Transverse colon (tissue), 4 donors: Measurements from ENCODE around the gene IL26. TPM values are rescaled to one million over a fixed set of nuclear protein-coding genes. Genes with fewer than 3 reads are reported as not detected.

Experiments used
- DNase-seq: peaks from one replicate; pipeline ENCODE4 v3.0.0-alpha.2; 2019
- H3K27ac ChIP-seq, 4 donors: fragments of 200-600 bp; sonication (generic); 2 replicates each; pipeline ENCODE4 v1.5.1; 2016 to 2018; ENCODE audit warnings: inconsistent platforms in 4 of 4
- H3K27me3 ChIP-seq: fragments of 200-600 bp; sonication (generic); 2 replicates; pipeline ENCODE4 v1.5.1; 2017; ENCODE audit warnings: inconsistent platforms
- H3K36me3 ChIP-seq, 4 donors: fragments of 200-600 bp; sonication (generic); 2 replicates each; pipeline ENCODE4 v1.5.1; 2017 to 2019; ENCODE audit warnings: inconsistent platforms in 4 of 4
- H3K4me1 ChIP-seq, 4 donors: fragments of 200-600 bp; sonication (generic); 2 replicates each; pipeline ENCODE4 v1.5.1; 2017 to 2020; ENCODE audit warnings: inconsistent platforms in 4 of 4
- H3K4me3 ChIP-seq, 4 donors: fragments of 200-600 bp; sonication (generic); 1 replicate in 1 of 4; 2 replicates in 3 of 4; pipeline versions ENCODE4 v1.5.1 to v1.6.1; 2017 to 2019; ENCODE audit warnings: inconsistent platforms in 4 of 4
- H3K9me3 ChIP-seq, 2 donors: fragments of 200-600 bp; sonication (generic); 2 replicates each; pipeline ENCODE4 v1.5.1; 2017 to 2019; ENCODE audit warnings: inconsistent platforms in 2 of 2
- CTCF ChIP-seq, 5 experiments: fragments of 200-600 bp in 3 of 5; fragments of 450-650 bp in 2 of 5; sonication (generic) in 3 of 5; IDR thresholded peaks; 1 replicate in 2 of 5; 2 replicates in 3 of 5; pipeline ENCODE4 v1.5.1; 2016 to 2017; ENCODE audit warnings: antibody characterized with exemption in 5 of 5, inconsistent platforms in 3 of 5, mild to moderate bottlenecking in 2 of 5, moderate library complexity in 1 of 5
- EP300 ChIP-seq: sonication (generic); formaldehyde crosslinking; IDR thresholded peaks from one replicate; pipeline ENCODE4 v1.6.1; 2017; ENCODE audit warnings: antibody characterized with exemption, low read depth
- POLR2A ChIP-seq: fragments of 450-650 bp; IDR thresholded peaks from one replicate; pipeline ENCODE4 v1.6.1; 2016; ENCODE audit warnings: antibody characterized with exemption, mild to moderate bottlenecking, moderate library complexity
- POLR2AphosphoS5 ChIP-seq, 3 donors: sonication (generic); formaldehyde crosslinking; IDR thresholded peaks; one replicate each; pipeline ENCODE4 v1.6.1; 2016; ENCODE audit warnings: antibody characterized with exemption in 3 of 3
- WGBS, 2 donors: methylation state at CpG; one replicate each; pipeline ENCODE4 v1.1.5; 2018; ENCODE audit warnings: low coverage in 1 of 2; 5-methylcytosine and 5-hydroxymethylcytosine counted together
- in situ Hi-C, 4 donors: fragments of 200-750 bp; cut with MboI; loops; one replicate each; pipeline versions ENCODE4 v1.15.0 to v1.15.1; 2017; ENCODE audit warnings: low sequenced_read_pairs in 3 of 4, low pct_ligation_motif_present in 1 of 4, low pct_unique_long_range_greater_than_20kb in 1 of 4
- intact Hi-C: fragments of 100-400 bp; cut with DNase I; formaldehyde crosslinking; loops from one replicate; pipeline ENCODE4 v1.15.1; 2023; ENCODE audit warnings: low total_unique reads
- total RNA-seq, 4 donors: library from RNA; depleted of rRNA; stranded (reverse); fragments of >200 nt; gene quantifications; one replicate each; pipeline ENCODE4 v1.1.0, GENCODE V29; 2016

IL26 gene
- total RNA-seq, 4 donors from 2014 or later = not detected

DNA sequence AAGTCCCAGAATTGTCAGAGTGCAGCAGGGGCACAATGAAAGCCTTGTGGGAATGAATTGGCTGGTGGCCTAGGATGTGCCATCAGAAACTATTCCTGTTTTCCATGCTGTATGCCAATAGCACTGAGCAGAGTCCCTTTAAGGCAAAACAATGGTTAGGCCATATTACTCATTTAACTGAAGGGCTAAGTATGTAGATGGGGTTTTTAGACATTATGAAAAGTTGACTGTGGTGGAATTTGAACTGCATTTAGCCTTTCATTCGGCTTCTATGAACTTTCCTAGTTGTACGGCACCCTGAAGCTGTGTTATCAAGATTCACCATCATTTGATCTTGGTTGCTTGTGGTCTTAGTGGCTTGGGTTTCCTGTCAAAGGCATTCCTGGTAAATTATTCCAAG lies 24.8 kb downstream of the IL26 start:
- H3K27me3 ChIP-seq = peaks cover 3% of the 10 kb centered on the region
- in situ Hi-C loops (no loop called here), intact Hi-C loops (no loop called here)
- DNase-seq = no peak
- H3K36me3 ChIP-seq = no peaks in the 10 kb centered on the region
- no peaks in the 10 kb centered on the region for H3K9me3 ChIP-seq
- no peaks in the 10 kb centered on the region for H3K4me1 ChIP-seq
- whole genome bisulfite sequencing, 2 donors = 79 to 80% methylated on average over 1 to 2 of the region's 2 CpGs
- no peak overlapping the region for H3K4me3 ChIP-seq
- H3K27ac ChIP-seq = no peak overlapping the region
- TF ChIP-seq POLR2A (no peak), EP300 (no peak), POLR2AphosphoS5 (IDR thresholded peaks at IDR 0.05) (no peak), CTCF (IDR thresholded peaks at IDR 0.05) (no peak)

- TF ChIP-seq CTCF (IDR thresholded peaks at IDR 0.05) (no peak), EP300 (no peak), POLR2AphosphoS5 (IDR thresholded peaks at IDR 0.05) (no peak), POLR2A (no peak)
These were observed 26.5 kb downstream of the IL26 start for GRCh38 chr12:68199127-68199526.

GRCh38 chr12:68198507-68199086 lies 27.0 kb downstream of the IL26 start:
- Histone ChIP-seq H3K9me3 (no peaks in the 10 kb centered on the region), H3K27ac (no peak overlapping the region), H3K4me3 (no peak overlapping the region), H3K27me3 (peaks cover 3% of the 10 kb centered on the region), H3K4me1 (no peaks in the 10 kb centered on the region), H3K36me3 (no peaks in the 10 kb centered on the region)
- 68 to 74% methylated on average over 7 to 12 of the region's 12 CpGs for WGBS, 2 donors
- in situ Hi-C loops (no loop called here), intact Hi-C loops (no loop called here)
- TF ChIP-seq CTCF (IDR thresholded peaks at IDR 0.05) (no peak), POLR2A (no peak), POLR2AphosphoS5 (IDR thresholded peaks at IDR 0.05) (no peak), EP300 (no peak)
- no peak for DNase-seq

More at GRCh38 chr12:68199127-68199526, 26.5 kb downstream of the IL26 start:
- Histone ChIP-seq H3K36me3 (no peaks in the 10 kb centered on the region), H3K27me3 (peaks cover 3% of the 10 kb centered on the region), H3K9me3 (no peaks in the 10 kb centered on the region), H3K4me1 (no peaks in the 10 kb centered on the region), H3K4me3 (no peak overlapping the region), H3K27ac (no peak overlapping the region)
- in situ Hi-C loops = no loop called here
- intact Hi-C loops = no loop called here
- no peak for DNase-seq
- 79 to 83% methylated on average over 1 of the region's 1 CpG for WGBS, 2 donors

DNA sequence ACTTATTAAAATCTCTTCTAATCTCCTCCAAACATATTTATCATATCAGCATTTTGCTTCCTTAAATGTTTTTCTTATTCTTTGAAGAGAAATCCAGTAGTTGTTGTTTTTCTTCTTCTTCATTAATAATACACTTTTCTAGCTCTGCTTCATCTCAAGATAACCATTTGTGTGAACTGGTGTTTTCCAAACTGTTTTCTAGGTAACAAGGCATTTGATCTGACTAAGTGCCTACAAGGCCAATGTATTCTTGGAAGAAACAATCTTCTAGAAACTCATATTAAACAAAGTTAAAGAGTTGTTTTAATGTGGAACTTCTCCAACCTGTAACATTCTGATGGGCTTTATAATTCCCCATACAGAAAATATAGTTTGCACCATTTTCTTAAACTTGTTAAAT lies 35.3 kb downstream of the IL26 start:
- Histone ChIP-seq H3K4me1 (no peaks in the 10 kb centered on the region), H3K36me3 (no peaks in the 10 kb centered on the region), H3K9me3 (no peaks in the 10 kb centered on the region), H3K4me3 (no peak overlapping the region), H3K27me3 (no peaks in the 10 kb centered on the region), H3K27ac (no peak overlapping the region)
- no peak for DNase-seq
- TF ChIP-seq CTCF (IDR thresholded peaks at IDR 0.05) = no peak
- TF ChIP-seq POLR2A = no peak
- no peak for TF ChIP-seq POLR2AphosphoS5 (IDR thresholded peaks at IDR 0.05)
- TF ChIP-seq EP300 = no peak
- intact Hi-C loops (no loop called here), in situ Hi-C loops (no loop called here)
